ENCODE measurements around the gene TMEM87B. TPM values are rescaled to one million over a fixed set of nuclear protein-coding genes. Genes with fewer than 3 reads are reported as not detected.
A peak's percentile ranks its signal among the peaks of the same experiment; 100 is the strongest.
"Not testable (repeated sequence)": the region's sequence is repeated elsewhere in the genome, so short reads cannot be mapped to it uniquely, and the experiment has no call there.

Gene TMEM87B
- total RNA-seq, 1 donor from 2014 or later, result 23.6 TPM

DNA sequence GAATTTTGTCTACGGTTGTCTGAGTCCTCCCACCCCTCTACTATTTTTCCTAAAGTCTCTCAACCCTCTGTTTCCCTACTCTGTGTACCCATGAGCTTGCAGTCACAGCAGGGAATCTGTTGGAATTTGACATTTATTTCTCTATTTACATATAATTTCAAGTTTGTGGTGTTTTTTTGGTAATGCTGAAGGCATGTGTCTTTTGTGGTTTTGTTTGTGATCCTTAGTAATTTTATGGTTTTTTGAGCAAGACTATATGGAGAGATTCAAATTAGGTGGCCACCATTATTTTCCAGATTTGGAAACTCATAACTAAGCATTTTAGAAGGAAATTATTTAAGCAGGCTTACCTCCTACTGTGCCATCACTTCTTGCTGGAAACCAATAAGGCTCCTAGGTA is 55.9 kb downstream of the TMEM87B start:
- Histone ChIP-seq H3K4me1 (no peaks in the 10 kb centered on the region), H3K27me3 (ENCODE audit: low read depth) (no peaks in the 10 kb centered on the region), H3K4me3 (no peak overlapping the region), H3K36me3 (peaks cover 71% of the 10 kb centered on the region), H3K9me3 (peaks cover 18% of the 10 kb centered on the region), H3K27ac (no peak overlapping the region)
- TF ChIP-seq, protein P1, sequence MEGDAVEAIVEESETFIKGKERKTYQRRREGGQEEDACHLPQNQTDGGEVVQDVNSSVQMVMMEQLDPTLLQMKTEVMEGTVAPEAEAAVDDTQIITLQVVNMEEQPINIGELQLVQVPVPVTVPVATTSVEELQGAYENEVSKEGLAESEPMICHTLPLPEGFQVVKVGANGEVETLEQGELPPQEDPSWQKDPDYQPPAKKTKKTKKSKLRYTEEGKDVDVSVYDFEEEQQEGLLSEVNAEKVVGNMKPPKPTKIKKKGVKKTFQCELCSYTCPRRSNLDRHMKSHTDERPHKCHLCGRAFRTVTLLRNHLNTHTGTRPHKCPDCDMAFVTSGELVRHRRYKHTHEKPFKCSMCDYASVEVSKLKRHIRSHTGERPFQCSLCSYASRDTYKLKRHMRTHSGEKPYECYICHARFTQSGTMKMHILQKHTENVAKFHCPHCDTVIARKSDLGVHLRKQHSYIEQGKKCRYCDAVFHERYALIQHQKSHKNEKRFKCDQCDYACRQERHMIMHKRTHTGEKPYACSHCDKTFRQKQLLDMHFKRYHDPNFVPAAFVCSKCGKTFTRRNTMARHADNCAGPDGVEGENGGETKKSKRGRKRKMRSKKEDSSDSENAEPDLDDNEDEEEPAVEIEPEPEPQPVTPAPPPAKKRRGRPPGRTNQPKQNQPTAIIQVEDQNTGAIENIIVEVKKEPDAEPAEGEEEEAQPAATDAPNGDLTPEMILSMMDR (IDR thresholded peaks at IDR 0.05), result no peak
- ATAC-seq (no peak), DNase-seq (no peak)
- intact Hi-C loops (cut with DNase I), result no loop called here

DNA sequence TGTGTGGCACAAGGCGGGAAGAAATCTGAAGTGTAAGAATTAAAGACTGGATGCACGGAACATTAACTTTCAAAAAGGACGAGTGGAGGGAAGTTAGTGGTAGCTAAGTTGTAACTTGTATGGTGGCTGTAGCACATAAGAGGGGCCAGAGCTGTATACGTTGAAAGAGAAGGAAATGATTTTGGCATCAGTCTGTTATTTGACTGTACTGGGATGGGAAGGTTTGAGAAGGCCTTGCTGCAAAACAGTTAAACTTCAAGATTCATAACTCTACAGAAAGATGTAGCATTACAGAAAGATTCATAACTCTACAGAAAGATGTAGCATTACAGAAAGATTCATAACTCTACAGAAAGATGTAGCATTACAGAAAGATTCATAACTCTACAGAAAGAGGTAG is 58.3 kb downstream of the TMEM87B start:
- Histone ChIP-seq H3K9me3 (peaks cover 17% of the 10 kb centered on the region), H3K36me3 (peaks cover 71% of the 10 kb centered on the region)
- intact Hi-C loops (cut with DNase I); H3K4me3 ChIP-seq; DNase-seq; H3K4me1 ChIP-seq; H3K27me3 ChIP-seq (ENCODE audit: low read depth); ATAC-seq; H3K27ac ChIP-seq: not testable (repeated sequence)

DNA sequence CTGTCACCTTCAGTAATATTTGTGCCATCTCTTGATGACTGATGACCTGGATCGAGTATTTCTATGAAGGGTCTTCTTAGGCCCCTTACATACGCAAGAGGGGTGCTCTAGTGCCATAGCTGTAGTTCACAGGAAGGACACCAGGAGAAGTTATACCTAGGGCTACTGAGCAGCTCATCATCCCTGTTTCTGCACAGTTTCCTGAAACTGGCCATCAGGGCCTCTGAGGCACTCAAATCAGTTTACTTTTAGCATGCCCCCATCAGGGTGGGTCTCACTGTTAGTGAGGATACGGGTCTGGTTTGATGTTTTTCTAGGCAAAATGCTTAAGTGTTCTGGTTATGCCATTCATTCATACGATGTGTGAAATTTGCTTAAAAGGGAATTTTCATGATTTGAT is 63.1 kb downstream of the TMEM87B start:
- Histone ChIP-seq H3K27me3 (ENCODE audit: low read depth) (no peaks in the 10 kb centered on the region), H3K36me3 (peaks cover 45% of the 10 kb centered on the region), H3K9me3 (no peaks in the 10 kb centered on the region), H3K4me1 (no peaks in the 10 kb centered on the region), H3K27ac (no peak overlapping the region), H3K4me3 (no peak overlapping the region)
- intact Hi-C loops (cut with DNase I), result no loop called here
- no peak for DNase-seq
- TF ChIP-seq, protein P1 (IDR thresholded peaks at IDR 0.05), result no peak
- ATAC-seq, result no peak

DNA sequence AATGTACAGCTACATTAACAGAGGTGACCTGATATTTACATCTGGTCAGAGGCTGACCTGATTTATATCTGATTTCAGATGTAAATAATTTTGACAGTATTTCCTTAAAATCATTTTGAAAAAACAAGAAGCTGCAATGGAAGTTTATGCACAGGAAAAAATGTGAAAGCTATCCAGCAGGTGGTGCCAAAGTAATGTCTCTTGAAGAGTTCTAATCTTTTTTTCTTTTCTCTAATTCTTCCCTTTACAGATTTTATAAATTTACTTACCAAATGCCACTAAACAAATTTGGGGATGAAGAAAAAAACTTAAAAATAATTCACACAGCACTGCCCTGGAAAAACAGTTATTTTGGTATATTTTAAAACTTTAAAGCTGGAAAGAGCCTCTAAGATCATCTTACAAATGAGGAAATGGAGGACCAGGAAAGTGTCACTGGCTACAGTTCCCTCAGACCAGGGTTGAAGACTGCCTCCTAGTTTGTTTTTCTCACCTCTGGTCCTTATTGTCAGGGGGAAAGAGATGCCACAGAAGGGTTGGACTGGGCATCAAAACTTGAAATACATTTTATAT is 66.7 kb downstream of the TMEM87B start:
- no peak overlapping the region for H3K27ac ChIP-seq
- intact Hi-C loops (cut with DNase I), result no loop called here
- DNase-seq (no peak), ATAC-seq (no peak)
- H3K4me1 ChIP-seq, result no peaks in the 10 kb centered on the region
- peaks cover 27% of the 10 kb centered on the region for H3K36me3 ChIP-seq
- no peaks in the 10 kb centered on the region for H3K9me3 ChIP-seq
- no peaks in the 10 kb centered on the region for H3K27me3 ChIP-seq (ENCODE audit: low read depth)
- no peak overlapping the region for H3K4me3 ChIP-seq
- TF ChIP-seq, protein P1 (IDR thresholded peaks at IDR 0.05), result peak; percentile 61

DNA sequence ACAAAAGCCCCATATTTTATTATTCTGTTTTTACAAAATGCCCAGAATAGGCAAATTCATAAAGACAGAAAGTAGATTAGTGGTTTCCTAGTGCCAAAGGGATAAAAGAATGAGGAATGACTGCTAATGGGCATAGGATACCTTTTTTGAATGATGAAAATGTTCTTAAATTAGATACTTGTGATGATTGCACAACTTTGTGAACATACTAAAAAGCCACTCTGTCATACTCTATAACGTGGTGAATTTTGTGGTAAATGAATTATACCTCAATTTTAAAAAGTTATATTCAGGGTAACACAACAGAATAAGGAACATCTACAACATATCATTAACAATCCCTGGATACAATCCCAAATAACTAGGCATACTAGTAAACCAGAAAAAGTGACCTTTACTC is 74.0 kb downstream of the TMEM87B start:
- TF ChIP-seq, protein P1 (IDR thresholded peaks at IDR 0.05), result no peak
- no peak for DNase-seq
- no peak for ATAC-seq
- no peak overlapping the region for H3K4me3 ChIP-seq
- no peaks in the 10 kb centered on the region for H3K9me3 ChIP-seq
- H3K4me1 ChIP-seq, result no peaks in the 10 kb centered on the region
- no peaks in the 10 kb centered on the region for H3K36me3 ChIP-seq
- H3K27me3 ChIP-seq (ENCODE audit: low read depth), result no peaks in the 10 kb centered on the region
- no peak overlapping the region for H3K27ac ChIP-seq
- intact Hi-C loops (cut with DNase I), result no loop called here

DNA sequence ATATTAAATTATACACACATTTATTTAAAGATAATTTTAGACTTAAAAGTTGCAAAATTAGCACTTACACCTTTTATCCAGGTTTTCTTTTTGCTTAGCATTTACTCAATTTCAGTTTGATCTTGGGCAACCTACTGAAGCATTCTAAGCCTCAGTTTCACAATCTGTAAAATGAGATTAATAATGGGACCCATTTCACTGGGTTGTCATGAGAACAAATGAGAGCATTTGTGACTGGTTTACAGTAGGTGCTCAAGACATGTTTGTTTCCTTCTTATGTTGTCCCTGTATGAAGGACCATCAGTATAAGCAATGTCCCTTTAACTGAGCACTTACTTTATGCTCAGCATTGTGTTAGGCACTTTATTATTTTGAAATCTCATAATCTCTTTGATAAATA is 78.3 kb downstream of the TMEM87B start:
- TF ChIP-seq, protein P1 (IDR thresholded peaks at IDR 0.05), result no peak
- intact Hi-C loops (cut with DNase I), result no loop called here
- no peak overlapping the region for H3K27ac ChIP-seq
- H3K4me3 ChIP-seq, result no peak overlapping the region
- no peaks in the 10 kb centered on the region for H3K9me3 ChIP-seq
- DNase-seq (no peak), ATAC-seq (no peak)
- H3K27me3 ChIP-seq (ENCODE audit: low read depth), result no peaks in the 10 kb centered on the region
- H3K4me1 ChIP-seq, result peaks cover 6% of the 10 kb centered on the region
- no peaks in the 10 kb centered on the region for H3K36me3 ChIP-seq

Data from lower lobe of right lung (tissue), 2 donors.